GM12878 (cell line): ENCODE results near the gene CACNA1A. TPM values are rescaled to one million over a fixed set of nuclear protein-coding genes. Genes with fewer than 3 reads are reported as not detected.
A peak's percentile ranks its signal among the peaks of the same experiment; 100 is the strongest.

Source experiments
- ATAC-seq: fragments of 200-7000 bp; cut with Tn5 transposase; 3 replicates; pipeline ENCODE4 v1.9.1; 2020; ENCODE audit warnings: mild to moderate bottlenecking, moderate library complexity
- BruUV-seq: library from RNA; stranded (reverse); fragments of 400-500 nt; replicated peaks from 2 replicates; lab custom pipeline; 2021; lab: Mats Ljungman, UMichigan
- CTCF ChIA-PET: fragments of 300-600 bp; sonication (Branson Sonifier 250); formaldehyde crosslinking; extraction: SDS; loops from one replicate; lab custom pipeline; 2021; ENCODE audit warnings: inconsistent platforms; lab: Yijun Ruan, JAX
- POLR2A ChIA-PET: fragments of 350-600 bp; formaldehyde crosslinking; extraction: SDS; loops from one replicate; lab custom pipeline; 2021; ENCODE audit warnings: inconsistent platforms; lab: Charles Lee
- RAD21 ChIA-PET: fragments of 300-600 bp; sonication (Branson Sonifier 250); formaldehyde crosslinking; loops from one replicate; lab custom pipeline; 2023; ENCODE audit warnings: antibody characterized with exemption; ENCODE audit not compliant: unreplicated experiment; lab: Charles Lee
- SMC1A ChIA-PET: fragments of 300-600 bp; sonication (Branson Sonifier 250); formaldehyde crosslinking; loops from one replicate; lab custom pipeline; 2023; ENCODE audit not compliant: unreplicated experiment, uncharacterized antibody; lab: Charles Lee
- DNase-seq: peaks from one replicate; pipeline ENCODE4 v3.0.0-alpha.2; 2011; ENCODE audit warnings: low read depth, low spot score
- FAIRE-seq: peaks from 3 replicates; lab custom pipeline; 2011; peaks lifted over from hg19 to GRCh38; lab: Jason Lieb, UNC
- H2AFZ ChIP-seq: 2 replicates; pipeline ENCODE4 v1.6.0; 2011; ENCODE audit warnings: low read depth, low read length, control low read depth; ENCODE audit not compliant: control insufficient read depth
- H3K27ac ChIP-seq: 2 replicates; pipeline ENCODE4 v1.5.1; 2011; ENCODE audit warnings: control low read depth; ENCODE audit not compliant: control insufficient read depth, insufficient read depth
- H3K27me3 ChIP-seq, 2 experiments: replicated peaks in 1 of 2; 2 replicates each; pipeline versions ENCODE4 v1.6.0 to v1.6.1; 2011; ENCODE audit warnings: low read length in 1 of 2; ENCODE audit not compliant: control insufficient read depth in 2 of 2, insufficient read depth in 2 of 2
- H3K36me3 ChIP-seq, 2 experiments: 2 replicates each; pipeline ENCODE4 v1.5.1; 2011; ENCODE audit warnings: low read length in 1 of 2; ENCODE audit not compliant: control insufficient read depth in 2 of 2, insufficient read depth in 2 of 2
- H3K4me1 ChIP-seq: 2 replicates; pipeline ENCODE4 v1.6.1; 2011; ENCODE audit warnings: mild to moderate bottlenecking, low read length, moderate library complexity, mixed read lengths; ENCODE audit not compliant: control insufficient read depth, insufficient read depth
- H3K4me2 ChIP-seq: 2 replicates; pipeline ENCODE4 v1.6.0; 2011; ENCODE audit warnings: control low read depth; ENCODE audit not compliant: control insufficient read depth, insufficient read depth
- H3K4me3 ChIP-seq: fragments of 200-600 bp; sonication (generic); 2 replicates; pipeline ENCODE4 v1.5.1; 2016
- H3K79me2 ChIP-seq: 2 replicates; pipeline ENCODE4 v1.6.0; 2011; ENCODE audit warnings: low read length; ENCODE audit not compliant: control insufficient read depth, insufficient read depth
- H3K9ac ChIP-seq: 2 replicates; pipeline ENCODE4 v1.8.0; 2011; ENCODE audit warnings: low read length, control low read depth, mixed read lengths; ENCODE audit not compliant: control insufficient read depth, insufficient read depth
- H3K9me3 ChIP-seq: replicated peaks from 3 replicates; pipeline ENCODE4 v1.5.1; 2011; ENCODE audit warnings: mild to moderate bottlenecking, low read length; ENCODE audit not compliant: control insufficient read depth, insufficient read depth
- H4K20me1 ChIP-seq: 2 replicates; pipeline ENCODE4 v1.6.0; 2011; ENCODE audit not compliant: control insufficient read depth, insufficient read depth
- CREM ChIP-seq: IDR thresholded peaks from 2 replicates; pipeline ENCODE4 v1.6.1; 2014; ENCODE audit warnings: antibody characterized with exemption, low read depth
- MTA2 ChIP-seq: fragments of 450-650 bp; IDR thresholded peaks from 2 replicates; pipeline ENCODE4 v1.6.1; 2016; ENCODE audit warnings: low read depth, mild to moderate bottlenecking, moderate library complexity
- PBX3 ChIP-seq: IDR thresholded peaks from 2 replicates; pipeline ENCODE4 v1.6.1; 2011; ENCODE audit warnings: mild to moderate bottlenecking, low read depth, low read length, moderate library complexity; ENCODE audit not compliant: insufficient replicate concordance
- RAD21 ChIP-seq: IDR thresholded peaks from 2 replicates; pipeline ENCODE4 v1.6.1; 2011; ENCODE audit warnings: mild to moderate bottlenecking, low read depth, low read length, moderate library complexity; ENCODE audit not compliant: insufficient read depth
- SIN3A ChIP-seq: IDR thresholded peaks from 2 replicates; pipeline ENCODE4 v1.6.1; 2012; ENCODE audit warnings: low read depth, low read length, improper control_type of control experiment
- TARDBP ChIP-seq: IDR thresholded peaks from 2 replicates; pipeline ENCODE4 v1.6.1; 2016; ENCODE audit warnings: borderline replicate concordance
- TCF3 ChIP-seq: IDR thresholded peaks from 2 replicates; pipeline ENCODE4 v1.6.1; 2012; ENCODE audit warnings: low read depth, mild to moderate bottlenecking, low read length, borderline replicate concordance; ENCODE audit not compliant: insufficient read depth
- ZNF24 ChIP-seq: fragments of 450-650 bp; IDR thresholded peaks from 2 replicates; pipeline ENCODE4 v1.6.1; 2017; ENCODE audit warnings: antibody characterized with exemption, mild to moderate bottlenecking
- WGBS: methylation state at CpG from one replicate; pipeline ENCODE4 v1.1.6; 2016; ENCODE audit warnings: low lambda C conversion rate; ENCODE audit not compliant: insufficient replicate concordance, insufficient coverage; ENCODE audit errors: missing lambda C conversion rate; 5-methylcytosine and 5-hydroxymethylcytosine counted together
- in situ Hi-C: fragments of 300-500 bp; cut with MboI; formaldehyde crosslinking; loops from 9 replicates; pipeline ENCODE4 v1.14.3; 2018; ENCODE audit warnings: mixed read lengths
- intact Hi-C: fragments of 100-400 bp; cut with micrococcal nuclease; formaldehyde crosslinking; loops from one replicate; pipeline ENCODE4 v1.14.2; 2022; ENCODE audit not compliant: unreplicated experiment
- polyA plus RNA-seq, 11 experiments: library from polyadenylated mRNA; depleted of rRNA in 4 of 11; unstranded in 6 of 11; stranded (reverse) in 5 of 11; fragments of >200 nt; fragmentation: Nextera tagmentation in 4 of 11; fragmentation: Illumina TruSeq in 1 of 11; extraction: Ambion mirVana in 4 of 11; extraction: Trizol in 1 of 11; gene quantifications; 1 replicate in 1 of 11; 2 replicates in 10 of 11; pipeline versions ENCODE4 v1.2.1 to v1.2.3, GENCODE V29; 2011 to 2016; ENCODE audit warnings: inconsistent platforms in 2 of 11, missing spikeins in 2 of 11, low read depth in 1 of 11
- total RNA-seq, 4 experiments: library from RNA; depleted of rRNA in 3 of 4; stranded (reverse); fragments of >200 nt in 3 of 4; fragmentation: Illumina TruSeq in 1 of 4; extraction: Trizol in 1 of 4; gene quantifications; 2 replicates each; pipeline versions ENCODE4 v1.2.1 to v1.2.3, GENCODE V29; 2013 to 2021
- TF ChIP-seq, protein P1 (sequence below): fragments of 450-650 bp; IDR thresholded peaks from 2 replicates; pipeline ENCODE4 v1.6.1; 2017; ENCODE audit warnings: borderline replicate concordance
- TF ChIP-seq, protein P2 (sequence below): IDR thresholded peaks from 2 replicates; pipeline ENCODE4 v1.6.1; 2011; ENCODE audit warnings: borderline replicate concordance, low read depth, mild to moderate bottlenecking, moderate library complexity, mixed read lengths, low read length; ENCODE audit not compliant: insufficient read depth; ENCODE audit errors: extremely low read length
- TF ChIP-seq, protein P3 (sequence below): fragments of 450-650 bp; IDR thresholded peaks from 2 replicates; pipeline ENCODE4 v1.6.1; 2017; ENCODE audit warnings: mild to moderate bottlenecking, moderate library complexity

Gene CACNA1A
- total and polyA plus RNA-seq, 10 of the 15 experiments (the other 5 are each of a cell fraction or from before 2014, with no cell fraction given), result 1.1 to 4.4 (median 2.5) TPM

GRCh38 chr19:13164343-13165161 lies 341.7 kb downstream of the CACNA1A start (continued):
- TF ChIP-seq TARDBP, result no peak
- no peak for TF ChIP-seq SIN3A
- TF ChIP-seq, protein P1, sequence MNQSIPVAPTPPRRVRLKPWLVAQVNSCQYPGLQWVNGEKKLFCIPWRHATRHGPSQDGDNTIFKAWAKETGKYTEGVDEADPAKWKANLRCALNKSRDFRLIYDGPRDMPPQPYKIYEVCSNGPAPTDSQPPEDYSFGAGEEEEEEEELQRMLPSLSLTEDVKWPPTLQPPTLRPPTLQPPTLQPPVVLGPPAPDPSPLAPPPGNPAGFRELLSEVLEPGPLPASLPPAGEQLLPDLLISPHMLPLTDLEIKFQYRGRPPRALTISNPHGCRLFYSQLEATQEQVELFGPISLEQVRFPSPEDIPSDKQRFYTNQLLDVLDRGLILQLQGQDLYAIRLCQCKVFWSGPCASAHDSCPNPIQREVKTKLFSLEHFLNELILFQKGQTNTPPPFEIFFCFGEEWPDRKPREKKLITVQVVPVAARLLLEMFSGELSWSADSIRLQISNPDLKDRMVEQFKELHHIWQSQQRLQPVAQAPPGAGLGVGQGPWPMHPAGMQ, result no peak
- 0 out of 2 replicates have a peak, but pooled peaks have one; percentile 7 for TF ChIP-seq CREM
- TF ChIP-seq MTA2, result peak; percentile 62
- TF ChIP-seq TCF3, result peak; percentile 85

DNA sequence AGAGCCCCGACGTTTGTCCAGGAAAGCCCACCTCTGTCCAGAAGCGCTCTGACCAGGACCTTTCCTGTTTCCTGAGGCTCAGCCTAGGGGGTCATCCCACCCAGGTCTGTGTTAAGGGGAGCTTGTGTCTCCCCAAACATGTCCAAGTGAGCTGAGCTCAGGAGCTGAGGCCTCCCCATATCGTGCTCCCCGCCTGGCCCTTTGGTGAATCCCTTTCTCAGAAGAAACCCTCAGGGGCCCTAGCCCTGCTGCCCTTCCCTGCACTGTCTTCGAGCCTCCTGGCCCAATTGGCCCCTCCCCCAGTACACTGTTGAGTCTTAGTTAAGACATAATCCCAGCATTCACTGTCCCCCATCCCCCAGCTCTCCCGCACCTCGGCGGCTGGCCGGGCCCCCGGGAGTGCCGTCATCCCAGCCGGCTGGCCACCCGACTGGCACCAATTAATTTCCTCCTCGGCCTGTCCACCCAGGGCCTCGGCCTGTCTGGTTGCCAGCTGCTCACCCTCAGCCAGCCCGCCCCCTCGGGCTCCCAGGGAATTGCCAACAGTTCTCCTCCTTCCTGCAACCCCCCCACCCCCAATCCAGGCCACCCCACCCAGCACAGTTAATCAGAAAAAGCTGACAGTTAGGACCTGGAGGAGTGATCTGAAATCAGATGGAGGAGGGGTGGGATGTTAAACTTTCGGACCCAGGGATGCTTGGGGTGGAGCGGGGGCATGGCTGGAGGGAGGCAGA lies 342.5 kb downstream of the CACNA1A start:
- in situ Hi-C loops, result loop anchor here (10.0 to 25.0 kb wide), 2 partner anchors 851 to 1576 kb away; partner anchors contain the start of genes ACP5 and ZNF627
- WGBS, result 30% methylated on average over 20 of the region's 20 CpGs
- intact Hi-C loops, result no loop called here
- H3K36me3 ChIP-seq, result no peaks in the 10 kb centered on the region
- BruUV-seq, result no TSS peak
- H2AFZ ChIP-seq, result peak overlapping the region; percentile 76
- ChIA-PET SMC1A (interaction anchor here (1.0 to 2.1 kb wide), 7 partner anchors 8 to 18 kb away, joined by 3 to 8 read pairs (median 3); partner anchors contain the start of genes IER2 and STX10), POLR2A (interaction anchor here (0.5 to 5.4 kb wide), 11 partner anchors 9 to 1132 kb away, joined by 3 to 41 read pairs (median 5); partner anchors contain the start of genes IER2, NACC1 and STX10), RAD21 (interaction anchor here (0.5 to 5.3 kb wide), 7 partner anchors 9 to 98 kb away, joined by 3 to 21 read pairs (median 6); no protein-coding TSS in a partner anchor), CTCF (interaction anchor here (0.7 to 2.1 kb wide), 5 partner anchors 8 to 99 kb away, joined by 3 to 10 read pairs (median 3); no protein-coding TSS in a partner anchor)
- no peaks in the 10 kb centered on the region for H3K79me2 ChIP-seq
- H3K27me3 ChIP-seq, result no peaks in the 10 kb centered on the region
- no peaks in the 10 kb centered on the region for H3K9me3 ChIP-seq
- peaks cover 56% of the 10 kb centered on the region for H3K4me1 ChIP-seq
- H3K9ac ChIP-seq, result peak overlapping the region; percentile 83
- no peaks in the 10 kb centered on the region for H4K20me1 ChIP-seq
- peak overlapping the region; percentile 97 for H3K4me2 ChIP-seq
- peak overlapping the region; percentile 23; the same call in 1 of the 2 replicates for H3K4me3 ChIP-seq
- H3K27ac ChIP-seq, result peak overlapping the region; percentile 85
- ATAC-seq (peak; percentile 28), FAIRE-seq (no peak), DNase-seq (no peak)
- TF ChIP-seq, protein P2, sequence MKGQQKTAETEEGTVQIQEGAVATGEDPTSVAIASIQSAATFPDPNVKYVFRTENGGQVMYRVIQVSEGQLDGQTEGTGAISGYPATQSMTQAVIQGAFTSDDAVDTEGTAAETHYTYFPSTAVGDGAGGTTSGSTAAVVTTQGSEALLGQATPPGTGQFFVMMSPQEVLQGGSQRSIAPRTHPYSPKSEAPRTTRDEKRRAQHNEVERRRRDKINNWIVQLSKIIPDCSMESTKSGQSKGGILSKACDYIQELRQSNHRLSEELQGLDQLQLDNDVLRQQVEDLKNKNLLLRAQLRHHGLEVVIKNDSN, result no peak
- TF ChIP-seq, protein P3, sequence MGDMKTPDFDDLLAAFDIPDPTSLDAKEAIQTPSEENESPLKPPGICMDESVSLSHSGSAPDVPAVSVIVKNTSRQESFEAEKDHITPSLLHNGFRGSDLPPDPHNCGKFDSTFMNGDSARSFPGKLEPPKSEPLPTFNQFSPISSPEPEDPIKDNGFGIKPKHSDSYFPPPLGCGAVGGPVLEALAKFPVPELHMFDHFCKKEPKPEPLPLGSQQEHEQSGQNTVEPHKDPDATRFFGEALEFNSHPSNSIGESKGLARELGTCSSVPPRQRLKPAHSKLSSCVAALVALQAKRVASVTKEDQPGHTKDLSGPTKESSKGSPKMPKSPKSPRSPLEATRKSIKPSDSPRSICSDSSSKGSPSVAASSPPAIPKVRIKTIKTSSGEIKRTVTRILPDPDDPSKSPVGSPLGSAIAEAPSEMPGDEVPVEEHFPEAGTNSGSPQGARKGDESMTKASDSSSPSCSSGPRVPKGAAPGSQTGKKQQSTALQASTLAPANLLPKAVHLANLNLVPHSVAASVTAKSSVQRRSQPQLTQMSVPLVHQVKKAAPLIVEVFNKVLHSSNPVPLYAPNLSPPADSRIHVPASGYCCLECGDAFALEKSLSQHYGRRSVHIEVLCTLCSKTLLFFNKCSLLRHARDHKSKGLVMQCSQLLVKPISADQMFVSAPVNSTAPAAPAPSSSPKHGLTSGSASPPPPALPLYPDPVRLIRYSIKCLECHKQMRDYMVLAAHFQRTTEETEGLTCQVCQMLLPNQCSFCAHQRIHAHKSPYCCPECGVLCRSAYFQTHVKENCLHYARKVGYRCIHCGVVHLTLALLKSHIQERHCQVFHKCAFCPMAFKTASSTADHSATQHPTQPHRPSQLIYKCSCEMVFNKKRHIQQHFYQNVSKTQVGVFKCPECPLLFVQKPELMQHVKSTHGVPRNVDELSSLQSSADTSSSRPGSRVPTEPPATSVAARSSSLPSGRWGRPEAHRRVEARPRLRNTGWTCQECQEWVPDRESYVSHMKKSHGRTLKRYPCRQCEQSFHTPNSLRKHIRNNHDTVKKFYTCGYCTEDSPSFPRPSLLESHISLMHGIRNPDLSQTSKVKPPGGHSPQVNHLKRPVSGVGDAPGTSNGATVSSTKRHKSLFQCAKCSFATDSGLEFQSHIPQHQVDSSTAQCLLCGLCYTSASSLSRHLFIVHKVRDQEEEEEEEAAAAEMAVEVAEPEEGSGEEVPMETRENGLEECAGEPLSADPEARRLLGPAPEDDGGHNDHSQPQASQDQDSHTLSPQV, result no peak
- TF ChIP-seq ZNF24, result no peak
- TF ChIP-seq PBX3, result no peak
- no peak for TF ChIP-seq RAD21
